Smooth muscle cell (in vitro differentiated cells): Measurements from ENCODE around the gene RAP2B. TPM values are rescaled to one million over a fixed set of nuclear protein-coding genes. Genes with fewer than 3 reads are reported as not detected.
"Not testable (repeated sequence)": the region's sequence is repeated elsewhere in the genome, so short reads cannot be mapped to it uniquely, and the experiment has no call there.

ENCODE experiments used
- DNase-seq: peaks from one replicate; lab custom pipeline; 2025; ENCODE audit not compliant: unreplicated experiment; lab: John Stamatoyannopoulos, UW
- H2AFZ ChIP-seq: fragments of 200-600 bp; sonication (generic); 2 replicates; pipeline ENCODE4 v1.6.0; 2016; ENCODE audit warnings: antibody characterized with exemption, low read depth, mild to moderate bottlenecking
- H3F3A ChIP-seq: fragments of 200-600 bp; sonication (generic); 2 replicates; pipeline ENCODE4 v1.6.0; 2017; ENCODE audit warnings: antibody characterized with exemption, low read depth
- H3K27ac ChIP-seq: fragments of 200-600 bp; sonication (generic); 2 replicates; pipeline ENCODE4 v1.5.1; 2016; ENCODE audit warnings: low read depth, mild to moderate bottlenecking
- H3K27me3 ChIP-seq: fragments of 200-600 bp; sonication (generic); 2 replicates; pipeline ENCODE4 v1.6.1; 2016; ENCODE audit warnings: low read depth, mild to moderate bottlenecking
- H3K36me3 ChIP-seq: fragments of 200-600 bp; sonication (generic); 2 replicates; pipeline ENCODE4 v1.5.1; 2016; ENCODE audit warnings: low read depth
- H3K4me1 ChIP-seq: fragments of 200-600 bp; sonication (generic); 2 replicates; pipeline ENCODE4 v1.5.1; 2016; ENCODE audit warnings: low read depth
- H3K4me2 ChIP-seq: fragments of 200-600 bp; sonication (generic); 2 replicates; pipeline ENCODE4 v1.6.0; 2016; ENCODE audit warnings: mild to moderate bottlenecking
- H3K4me3 ChIP-seq: fragments of 200-600 bp; sonication (generic); 2 replicates; pipeline ENCODE4 v1.5.1; 2016; ENCODE audit warnings: mild to moderate bottlenecking
- H3K79me2 ChIP-seq: fragments of 200-600 bp; sonication (generic); 2 replicates; pipeline ENCODE4 v1.6.0; 2016; ENCODE audit warnings: low read depth, mild to moderate bottlenecking
- H3K9ac ChIP-seq: fragments of 200-600 bp; sonication (generic); 2 replicates; pipeline ENCODE4 v1.6.0; 2016; ENCODE audit warnings: low read depth
- H3K9me3 ChIP-seq: fragments of 200-600 bp; sonication (generic); replicated peaks from 2 replicates; pipeline ENCODE4 v1.5.1; 2016; ENCODE audit warnings: low read depth
- H4K20me1 ChIP-seq: fragments of 200-600 bp; sonication (generic); 2 replicates; pipeline ENCODE4 v1.6.0; 2016; ENCODE audit warnings: low read depth
- WGBS: methylation state at CpG from one replicate; pipeline ENCODE4 v1.1.7; 2016; ENCODE audit warnings: low lambda C conversion rate; 5-methylcytosine and 5-hydroxymethylcytosine counted together
- polyA plus RNA-seq: library from polyadenylated mRNA; unstranded; fragments of >200 nt; fragmentation: Nextera tagmentation; extraction: Ambion mirVana; gene quantifications from 2 replicates; pipeline ENCODE4 v1.2.1, GENCODE V29; 2016
- total RNA-seq: library from RNA; depleted of rRNA; stranded (reverse); fragments of >200 nt; gene quantifications from 2 replicates; pipeline ENCODE4 v1.2.3, GENCODE V29; 2014
- TF ChIP-seq, protein P1 (sequence below): fragments of 200-600 bp; sonication (generic); IDR thresholded peaks from 2 replicates; pipeline ENCODE4 v1.5.1; 2017; ENCODE audit warnings: borderline replicate concordance, mild to moderate bottlenecking, antibody characterized with exemption; ENCODE audit not compliant: insufficient read depth, poor library complexity, severe bottlenecking

Gene RAP2B
- total and polyA plus RNA-seq, 2 experiments from 2014 or later: 10.7 to 29.0 TPM

DNA sequence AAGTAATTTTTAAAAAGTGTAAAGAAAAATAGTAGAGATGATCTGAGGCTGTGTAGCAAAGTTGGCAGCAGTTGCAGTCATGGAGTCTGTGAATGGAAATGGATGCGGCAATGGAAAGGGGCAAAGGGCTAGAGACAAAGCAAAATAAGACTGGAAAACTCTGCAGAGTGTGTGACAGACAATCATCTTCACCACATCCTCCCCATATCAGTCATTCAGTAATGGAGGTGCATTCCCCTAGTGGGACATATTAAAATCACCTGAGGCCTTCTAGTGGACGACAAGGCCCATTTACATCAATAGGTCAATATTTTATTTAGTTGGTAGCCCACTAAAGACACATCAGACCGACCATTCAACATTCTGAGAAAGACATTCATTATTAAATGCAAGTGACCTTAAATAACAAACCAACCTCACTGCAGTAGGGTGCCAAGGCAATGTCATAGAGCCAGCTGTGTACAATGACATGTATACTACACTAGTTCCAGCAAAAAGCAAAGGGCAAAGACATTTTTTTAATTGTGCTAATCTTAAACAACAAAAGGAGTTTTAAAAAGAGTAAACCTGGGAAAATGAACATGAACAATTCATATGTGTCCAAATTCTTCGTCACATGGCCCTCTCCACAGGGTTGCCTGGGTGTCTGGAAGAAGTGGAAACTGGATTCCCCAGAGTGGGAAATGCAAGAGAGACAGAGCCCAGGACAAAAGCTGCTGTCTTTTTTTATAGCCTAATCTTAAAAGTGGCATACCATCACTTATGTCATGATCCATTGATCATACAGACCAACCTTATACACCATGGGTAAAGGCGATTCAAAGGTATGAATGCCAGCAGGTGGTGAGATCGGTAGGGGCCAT, 15.6 kb upstream of the RAP2B start:
- Histone ChIP-seq H3K4me1 (peaks cover 12% of the 10 kb centered on the region), H3K36me3 (no peaks in the 10 kb centered on the region), H3K27me3 (no peaks in the 10 kb centered on the region), H3K27ac (peak overlapping the region; percentile 86), H3K4me3 (no peak overlapping the region), H3K9me3 (no peaks in the 10 kb centered on the region), H3K79me2 (no peaks in the 10 kb centered on the region), H4K20me1 (no peaks in the 10 kb centered on the region), H2AFZ (no peak overlapping the region), H3K4me2 (no peak overlapping the region), H3K9ac (no peak overlapping the region), H3F3A (no peaks in the 10 kb centered on the region)
- DNase-seq: no peak
- WGBS: 98% methylated on average over 6 of the region's 6 CpGs
- TF ChIP-seq, protein P1, sequence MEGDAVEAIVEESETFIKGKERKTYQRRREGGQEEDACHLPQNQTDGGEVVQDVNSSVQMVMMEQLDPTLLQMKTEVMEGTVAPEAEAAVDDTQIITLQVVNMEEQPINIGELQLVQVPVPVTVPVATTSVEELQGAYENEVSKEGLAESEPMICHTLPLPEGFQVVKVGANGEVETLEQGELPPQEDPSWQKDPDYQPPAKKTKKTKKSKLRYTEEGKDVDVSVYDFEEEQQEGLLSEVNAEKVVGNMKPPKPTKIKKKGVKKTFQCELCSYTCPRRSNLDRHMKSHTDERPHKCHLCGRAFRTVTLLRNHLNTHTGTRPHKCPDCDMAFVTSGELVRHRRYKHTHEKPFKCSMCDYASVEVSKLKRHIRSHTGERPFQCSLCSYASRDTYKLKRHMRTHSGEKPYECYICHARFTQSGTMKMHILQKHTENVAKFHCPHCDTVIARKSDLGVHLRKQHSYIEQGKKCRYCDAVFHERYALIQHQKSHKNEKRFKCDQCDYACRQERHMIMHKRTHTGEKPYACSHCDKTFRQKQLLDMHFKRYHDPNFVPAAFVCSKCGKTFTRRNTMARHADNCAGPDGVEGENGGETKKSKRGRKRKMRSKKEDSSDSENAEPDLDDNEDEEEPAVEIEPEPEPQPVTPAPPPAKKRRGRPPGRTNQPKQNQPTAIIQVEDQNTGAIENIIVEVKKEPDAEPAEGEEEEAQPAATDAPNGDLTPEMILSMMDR: no peak

DNA sequence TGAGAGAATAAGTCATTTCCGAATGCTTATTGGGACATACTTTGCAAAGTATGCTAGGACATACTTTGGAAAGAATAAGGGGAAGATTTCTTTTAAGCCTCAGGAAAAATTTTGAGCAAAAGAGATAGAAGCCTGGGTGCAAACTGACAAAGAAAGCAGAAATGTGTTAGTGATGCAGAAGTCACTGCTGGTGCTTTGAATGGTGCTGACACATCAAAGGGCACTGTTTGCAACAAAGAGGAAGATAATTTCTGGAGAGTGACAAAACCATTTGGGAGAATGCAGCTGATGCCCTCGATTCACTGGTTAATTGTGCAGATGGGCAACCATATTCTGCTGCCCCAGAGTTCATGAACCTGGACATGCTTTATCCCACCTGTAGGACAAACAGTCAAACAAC, 11.0 kb upstream of the RAP2B start:
- Histone ChIP-seq H3K4me1 (no peaks in the 10 kb centered on the region), H3K79me2 (no peaks in the 10 kb centered on the region), H3F3A (no peaks in the 10 kb centered on the region), H3K27ac (no peak overlapping the region), H3K9ac (no peak overlapping the region), H3K9me3 (no peaks in the 10 kb centered on the region), H4K20me1 (no peaks in the 10 kb centered on the region), H2AFZ (no peak overlapping the region), H3K36me3 (no peaks in the 10 kb centered on the region), H3K4me2 (no peak overlapping the region), H3K4me3 (no peak overlapping the region), H3K27me3 (no peaks in the 10 kb centered on the region)
- no peak for DNase-seq
- WGBS: 70% methylated on average over 2 of the region's 2 CpGs
- TF ChIP-seq, protein P1: no peak

DNA sequence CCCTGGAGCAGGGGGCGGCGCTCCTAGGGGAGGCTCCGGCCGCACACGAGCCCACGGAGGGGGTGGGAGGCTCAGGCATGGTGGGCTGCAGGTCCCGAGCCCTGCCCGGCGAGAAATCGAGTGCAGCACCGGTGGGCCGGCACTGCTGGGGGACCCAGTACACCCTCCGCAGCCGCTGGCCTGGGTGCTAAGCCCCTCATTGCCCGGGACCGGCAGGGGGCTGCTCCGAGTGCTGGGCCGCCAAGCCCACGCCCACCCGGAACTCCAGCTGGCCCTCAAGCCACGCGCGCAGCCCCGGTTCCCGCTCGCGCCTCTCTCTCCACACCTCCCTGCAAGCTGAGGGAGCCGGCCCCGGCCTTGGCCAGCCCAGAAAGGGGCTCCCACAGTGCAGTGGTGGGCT, 6.2 kb upstream of the RAP2B start:
- 99% methylated on average over 22 of the region's 29 CpGs for WGBS
- H3K4me3 ChIP-seq, H3K27me3 ChIP-seq, H2AFZ ChIP-seq, H3F3A ChIP-seq, H3K27ac ChIP-seq, H3K79me2 ChIP-seq, DNase-seq, H3K4me1 ChIP-seq, H3K9ac ChIP-seq, H4K20me1 ChIP-seq, H3K9me3 ChIP-seq, H3K4me2 ChIP-seq, H3K36me3 ChIP-seq: not testable (repeated sequence)

DNA sequence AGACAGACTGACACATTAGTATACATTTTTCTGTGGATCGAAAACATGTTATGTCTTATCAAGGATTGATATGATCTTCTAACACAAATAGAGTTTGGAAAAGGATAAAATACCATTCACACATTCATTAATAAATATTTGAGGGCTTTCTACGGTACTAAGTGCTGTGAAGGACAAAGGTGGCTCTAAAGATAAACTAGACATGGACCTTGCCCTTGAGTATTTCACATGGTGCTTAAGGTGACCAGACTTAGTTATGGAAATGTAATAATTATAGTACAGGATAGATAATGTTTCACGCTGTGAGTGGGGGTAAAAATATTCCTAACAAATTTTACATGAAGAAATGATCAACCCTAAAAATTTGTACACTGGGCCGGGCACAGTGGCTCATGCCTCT, 3.8 kb upstream of the RAP2B start:
- peaks cover 11% of the 10 kb centered on the region for H3K79me2 ChIP-seq
- H3K4me3 ChIP-seq: no peak overlapping the region
- no peak overlapping the region for H3K27ac ChIP-seq
- H3K9ac ChIP-seq: no peak overlapping the region
- H3K36me3 ChIP-seq: no peaks in the 10 kb centered on the region
- H2AFZ ChIP-seq: no peak overlapping the region
- no peak overlapping the region for H3K4me2 ChIP-seq
- H3K27me3 ChIP-seq: no peaks in the 10 kb centered on the region
- no peak for DNase-seq
- WGBS: 91% methylated on average over 4 of the region's 4 CpGs
- peaks cover 10% of the 10 kb centered on the region for H4K20me1 ChIP-seq
- TF ChIP-seq, protein P1: no peak
- H3K4me1 ChIP-seq: no peaks in the 10 kb centered on the region
- no peaks in the 10 kb centered on the region for H3F3A ChIP-seq
- H3K9me3 ChIP-seq: no peaks in the 10 kb centered on the region
